A549 treated with Mapracorat at 1 μM for 4 hours (cell line): ENCODE results near the gene PGLYRP4. TPM values are rescaled to one million over a fixed set of nuclear protein-coding genes. Genes with fewer than 3 reads are reported as not detected.

Source experiments
- total RNA-seq: library from RNA; stranded (reverse); fragments of 200-300 nt; extraction: Qiagen RNA extraction; gene quantifications from 5 replicates; pipeline ENCODE4 v1.2.3, GENCODE V29; 2022

The PGLYRP4 gene
- total RNA-seq: not detected in 5 replicates

GRCh38 chr1:153348511-153349362 lies at the start of gene PGLYRP4:
Gene PGLYRP4 (minus strand): TSS chr1:153348841. CDS start chr1:153347932, 909 bp downstream.

GRCh38 chr1:153390938-153391710 lies 42.5 kb upstream of the PGLYRP4 start, which contains the start of gene S100A8:
Gene S100A8 (minus strand): TSS chr1:153391073. CDS start chr1:153390535, 538 bp downstream.

GRCh38 chr1:153375511-153375910 lies 26.9 kb upstream of the PGLYRP4 start, which contains the start of gene S100A12:
Gene S100A12 (minus strand): TSS chr1:153375621. CDS start chr1:153374592, 1,029 bp downstream.

GRCh38 chr1:153357853-153358690 lies 9.4 kb upstream of the PGLYRP4 start, which contains the start of gene S100A9:
Gene S100A9 (plus strand): TSS chr1:153357854. CDS start chr1:153358284, 430 bp downstream.

GRCh38 chr1:153312570-153313186 lies 36.0 kb downstream of the PGLYRP4 start, which contains the start of gene PGLYRP3:
Gene PGLYRP3 (minus strand): TSS chr1:153312952. CDS start chr1:153310665, 2,287 bp downstream.

Other genes starting within 250 kb of the PGLYRP4 start
- not detected in 5 replicates for gene SPRR2F, start 235.3 kb downstream of the PGLYRP4 start, total RNA-seq
- gene SPRR2G, start 198.0 kb downstream of the PGLYRP4 start, total RNA-seq: not detected in 5 replicates
- not detected in 5 replicates for gene LELP1, start 145.4 kb downstream of the PGLYRP4 start, total RNA-seq
- not detected in 5 replicates for gene PRR9, start 131.3 kb downstream of the PGLYRP4 start, total RNA-seq
- not detected in 5 replicates for gene LORICRIN, start 89.2 kb downstream of the PGLYRP4 start, total RNA-seq
- gene PGLYRP3, start 35.9 kb downstream of the PGLYRP4 start, total RNA-seq: not detected in 5 replicates
- gene S100A9, start 9.0 kb upstream of the PGLYRP4 start, total RNA-seq: 0.77 to 1.2 TPM (median 1.1 TPM) in 4 of 5 replicates, not detected in the other
- gene S100A12, start 26.8 kb upstream of the PGLYRP4 start, total RNA-seq: not detected in 5 replicates
- gene S100A8, start 42.2 kb upstream of the PGLYRP4 start, total RNA-seq: not detected in 5 replicates
- not detected in 5 replicates for gene S100A7A, start 67.7 kb upstream of the PGLYRP4 start, total RNA-seq
- not detected in 5 replicates for gene S100A7, start 111.8 kb upstream of the PGLYRP4 start, total RNA-seq
- gene S100A6, start 187.2 kb upstream of the PGLYRP4 start, total RNA-seq: 3,270 to 3,628 TPM (median 3,480 TPM) in 5 replicates
- gene S100A5, start 192.1 kb upstream of the PGLYRP4 start, total RNA-seq: 0.44 to 1.5 TPM (median 1.0 TPM) in 5 replicates
- gene S100A4, start 197.0 kb upstream of the PGLYRP4 start, total RNA-seq: 1,612 to 1,772 TPM (median 1,681 TPM) in 5 replicates
- gene S100A3, start 200.4 kb upstream of the PGLYRP4 start, total RNA-seq: 103 to 117 TPM (median 114 TPM) in 5 replicates
- 20.2 to 30.6 TPM (median 26.9 TPM) in 5 replicates for gene S100A2, start 217.0 kb upstream of the PGLYRP4 start, total RNA-seq